Small intestine (tissue), 16 donors: Measurements from ENCODE around the gene SERBP1. TPM values are rescaled to one million over a fixed set of nuclear protein-coding genes. Genes with fewer than 3 reads are reported as not detected.
A peak's percentile ranks its signal among the peaks of the same experiment; 100 is the strongest.

ENCODE experiments used
- DNase-seq, 2 donors: peaks; one replicate each; pipeline versions ENCODE4 v3.0.0 to v3.0.0-alpha.2; 2013
- FAIRE-seq: peaks from 2 replicates; lab custom pipeline; 2012; peaks lifted over from hg19 to GRCh38; lab: Jason Lieb, UNC
- H3K27ac ChIP-seq, 3 donors: one replicate each; pipeline ENCODE4 v1.5.1; 2013; ENCODE audit warnings: low read length in 2 of 3, mild to moderate bottlenecking in 2 of 3, control low read depth in 1 of 3, inconsistent platforms in 1 of 3, low read depth in 1 of 3, moderate library complexity in 1 of 3
- H3K27me3 ChIP-seq, 3 donors: one replicate each; pipeline ENCODE4 v1.6.1; 2013; ENCODE audit warnings: low read length in 3 of 3, inconsistent platforms in 1 of 3; ENCODE audit not compliant: control insufficient read depth in 3 of 3, insufficient read depth in 3 of 3
- H3K36me3 ChIP-seq, 3 donors: one replicate each; pipeline ENCODE4 v1.6.1; 2013; ENCODE audit warnings: low read length in 3 of 3, inconsistent platforms in 1 of 3, low read depth in 1 of 3, mild to moderate bottlenecking in 1 of 3, moderate library complexity in 1 of 3; ENCODE audit not compliant: control insufficient read depth in 3 of 3, insufficient read depth in 2 of 3
- H3K4me1 ChIP-seq, 3 donors: one replicate each; pipeline ENCODE4 v1.6.1; 2013; ENCODE audit warnings: low read length in 2 of 3, inconsistent platforms in 1 of 3, low read depth in 1 of 3, mild to moderate bottlenecking in 1 of 3, moderate library complexity in 1 of 3; ENCODE audit not compliant: control insufficient read depth in 3 of 3, insufficient read depth in 2 of 3
- H3K4me3 ChIP-seq, 3 donors: one replicate each; pipeline ENCODE4 v1.5.1; 2013; ENCODE audit warnings: low read length in 3 of 3, control low read depth in 1 of 3, inconsistent platforms in 1 of 3, low read depth in 1 of 3, mild to moderate bottlenecking in 1 of 3, moderate library complexity in 1 of 3
- H3K9me3 ChIP-seq, 2 donors: one replicate each; pipeline ENCODE4 v1.6.1; 2013; ENCODE audit warnings: low read depth in 1 of 2, low read length in 1 of 2; ENCODE audit not compliant: control insufficient read depth in 2 of 2, insufficient read depth in 1 of 2
- WGBS, 3 donors: extraction: QIAGEN DNeasy Blood & Tissue Kit; methylation state at CpG; one replicate each; pipeline ENCODE4 v1.1.7; 2013; 5-methylcytosine and 5-hydroxymethylcytosine counted together
- long read RNA-seq, 10 donors: transcript quantifications; one replicate each; lab custom pipeline, GENCODE V29; 2026
- polyA plus RNA-seq, 4 donors: library from polyadenylated mRNA; stranded (reverse) in 3 of 4; unstranded in 1 of 4; fragments of 200-250 nt in 3 of 4; fragments of 120-200 nt in 1 of 4; gene quantifications; one replicate each; pipeline versions ENCODE4 v1.2.1 to v1.2.3, GENCODE V29; 2013
- donor health status: healthy with polysubstance abuse.
- donor health status: control.
- donor health status: control.
- donor health status: Bipolar disorder and iron deficiency.
- donor health status: healthy.

Gene SERBP1
- polyA plus RNA-seq = 100 to 1,000 TPM in 3 of 4 donors, 10 to 100 TPM in 1; 90.8 to 311 (median 153) TPM
- long read RNA-seq, donor 1 = 0 reads
- long read RNA-seq, donor 2, full-length matches to known transcripts = 38 of 82 reads
- long read RNA-seq, donor 2, partial matches to known transcripts = 44 of 82 reads
- long read RNA-seq, donor 2, other reads (novel, unspliced or antisense) = 0 of 82 reads
- long read RNA-seq, donor 3, full-length matches to known transcripts = 75 of 217 reads
- long read RNA-seq, donor 3, partial matches to known transcripts = 142 of 217 reads
- long read RNA-seq, donor 3, other reads (novel, unspliced or antisense) = 0 of 217 reads
- long read RNA-seq, donor 4, partial matches to known transcripts = 0 of 1 reads
- long read RNA-seq, donor 4, other reads (novel, unspliced or antisense) = 0 of 1 reads
- long read RNA-seq, donor 5, full-length matches to known transcripts = 24 of 69 reads
- long read RNA-seq, donor 5, partial matches to known transcripts = 45 of 69 reads
- long read RNA-seq, donor 5, other reads (novel, unspliced or antisense) = 0 of 69 reads
- long read RNA-seq, donor 6, full-length matches to known transcripts = 88 of 195 reads
- long read RNA-seq, donor 6, partial matches to known transcripts = 107 of 195 reads
- long read RNA-seq, donor 6, other reads (novel, unspliced or antisense) = 0 of 195 reads
- long read RNA-seq, donor 7 = 0 reads
- long read RNA-seq, donor 8, full-length matches to known transcripts = 17 of 33 reads
- long read RNA-seq, donor 8, partial matches to known transcripts = 16 of 33 reads
- long read RNA-seq, donor 8, other reads (novel, unspliced or antisense) = 0 of 33 reads
- long read RNA-seq, donor 9, full-length matches to known transcripts = 20 of 48 reads
- long read RNA-seq, donor 9, partial matches to known transcripts = 28 of 48 reads
- long read RNA-seq, donor 9, other reads (novel, unspliced or antisense) = 0 of 48 reads
- long read RNA-seq, donor 10, full-length matches to known transcripts = 79 of 273 reads
- long read RNA-seq, donor 10, partial matches to known transcripts = 194 of 273 reads
- long read RNA-seq, donor 10, other reads (novel, unspliced or antisense) = 0 of 273 reads

DNA sequence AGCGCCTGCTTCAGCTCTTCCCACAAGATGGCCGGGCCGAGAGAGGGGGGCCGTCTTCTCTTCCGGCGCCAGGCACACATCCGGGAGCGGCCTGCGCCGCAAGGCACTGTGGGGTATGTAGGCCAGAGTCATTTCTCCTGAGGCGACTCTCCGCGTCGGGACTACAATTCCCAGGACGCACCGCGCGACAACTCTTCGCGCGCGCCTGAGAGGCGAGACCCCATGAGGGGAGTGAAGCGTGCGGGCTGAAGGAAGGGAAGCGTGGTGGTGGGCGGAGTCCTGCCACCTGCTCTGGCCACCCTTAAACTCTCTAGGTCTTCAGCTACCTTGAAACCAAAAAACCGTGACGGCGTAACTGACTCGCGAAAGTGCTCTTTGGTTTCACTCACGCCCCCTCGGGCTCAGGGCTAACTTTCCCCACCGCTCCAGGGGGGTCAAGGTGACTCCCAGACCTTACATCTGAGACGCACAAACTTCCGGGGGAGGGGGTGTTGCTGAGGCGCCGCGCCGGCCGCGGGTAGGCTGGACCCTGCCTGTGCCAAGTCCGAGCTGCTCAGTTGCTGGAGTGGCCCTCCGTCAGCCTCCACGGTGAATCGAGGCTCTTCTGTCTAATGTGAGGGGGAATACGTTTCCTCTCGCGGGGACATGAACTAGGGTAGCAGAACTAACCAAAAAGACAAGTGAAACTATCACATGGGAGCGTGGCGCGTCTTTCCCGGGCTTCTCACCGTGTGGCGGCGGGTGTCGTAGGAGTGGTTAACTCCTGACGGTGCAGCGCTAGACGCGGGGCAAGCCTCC lies at the start of gene SERBP1:
SERBP1 (minus strand) TSS at position 45 of the 798 bp plus-strand sequence. CDS start 102 bp downstream, outside the sequence.
- Histone ChIP-seq H3K9me3 (no peaks in the 10 kb centered on the region), H3K27ac (peak within 1 kb of the TSS; percentile 88 to 98 (median 90)), H3K4me1 (peaks cover 0 to 6% (median 5%) of the 10 kb centered on the region in 3 donors), H3K27me3 (no peaks in the 10 kb centered on the region), H3K4me3 (peak within 1 kb of the TSS; percentile 69 to 94 (median 94)), H3K36me3 (peaks cover 1 to 9% (median 8%) of the 10 kb centered on the region in 3 donors)
- FAIRE-seq (no peak), DNase-seq (peak; percentile 97 to 99)
- 0 to 1% (median 0%) methylated on average over 61 to 62 of the region's 62 CpGs for WGBS, 3 donors

DNA sequence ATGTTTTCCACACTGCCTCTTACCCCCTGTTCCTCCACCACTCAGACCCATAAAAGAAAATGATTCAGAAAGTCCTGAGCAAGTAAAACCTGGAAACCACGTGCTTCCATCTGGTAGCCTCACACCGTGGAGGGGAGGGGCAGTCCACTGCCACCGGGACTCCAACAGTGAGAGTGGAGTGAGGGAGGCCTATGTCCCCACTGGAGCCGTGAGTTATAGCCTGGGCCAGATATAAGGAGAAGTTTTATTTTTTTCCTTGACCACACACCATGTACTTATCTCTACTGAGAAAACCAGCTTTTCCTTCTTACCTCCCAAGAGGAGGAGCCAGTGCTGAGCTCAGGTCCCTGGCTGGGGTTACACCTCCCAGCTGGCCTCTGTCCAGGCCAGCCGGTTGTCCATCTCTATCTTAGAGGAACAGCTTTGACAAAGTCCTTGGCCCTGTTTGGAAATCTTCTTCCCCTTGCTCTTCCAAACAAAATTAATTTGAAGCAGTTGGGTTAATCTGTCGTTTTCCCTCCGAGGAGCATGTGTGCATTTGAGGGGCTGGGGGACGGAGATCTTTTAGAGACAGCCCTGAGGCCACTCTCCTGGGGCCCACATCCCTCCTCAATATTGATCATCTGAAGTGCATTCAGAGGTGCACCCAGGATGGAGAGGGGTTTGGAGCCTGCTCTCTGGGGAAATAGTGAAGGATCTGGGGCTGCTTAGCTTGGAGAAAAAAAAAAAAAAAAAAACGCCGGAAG lies 49.1 kb upstream of the SERBP1 start:
- no peaks in the 10 kb centered on the region for H3K36me3 ChIP-seq
- H3K4me3 ChIP-seq = no peak overlapping the region
- no peak for FAIRE-seq
- DNase-seq = peak in 1 of 2 donors; percentile 77
- no peaks in the 10 kb centered on the region for H3K27me3 ChIP-seq
- peaks cover 0 to 8% (median 0%) of the 10 kb centered on the region in 3 donors for H3K4me1 ChIP-seq
- peak overlapping the region in 1 of 3 donors; percentile 32 for H3K27ac ChIP-seq
- H3K9me3 ChIP-seq = peaks cover 0 to 2% of the 10 kb centered on the region in 2 donors
- 39 to 46% (median 45%) methylated on average over 9 to 10 of the region's 10 CpGs for WGBS, 3 donors

DNA sequence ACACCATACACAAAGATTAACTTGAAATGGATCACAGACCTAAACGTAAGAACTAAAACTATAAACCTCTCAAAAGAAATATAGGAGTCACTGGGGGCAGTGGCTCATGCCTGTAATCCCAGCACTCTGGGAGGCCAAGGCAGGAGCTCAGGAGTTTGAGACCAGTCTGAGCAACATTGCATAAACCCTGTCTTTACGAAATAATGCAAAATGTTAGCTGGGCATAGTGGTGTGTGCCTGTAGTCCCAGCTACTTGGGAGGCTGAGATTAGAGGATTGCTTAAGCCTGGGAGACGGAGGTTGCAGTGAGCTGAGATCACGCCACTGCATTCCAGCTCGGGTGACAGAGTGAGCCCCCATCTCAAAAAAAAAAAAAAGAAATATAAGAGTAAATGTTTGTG lies 46.7 kb upstream of the SERBP1 start:
- Histone ChIP-seq H3K4me1 (peaks cover 0 to 8% (median 0%) of the 10 kb centered on the region in 3 donors), H3K27ac (no peak overlapping the region), H3K36me3 (no peaks in the 10 kb centered on the region), H3K27me3 (no peaks in the 10 kb centered on the region), H3K9me3 (no peaks in the 10 kb centered on the region), H3K4me3 (no peak overlapping the region)
- FAIRE-seq = no peak
- DNase-seq = no peak
- WGBS, 3 donors = 73 to 78% (median 75%) methylated on average over 5 of the region's 5 CpGs

GRCh38 chr1:67476006-67476482 lies 45.8 kb upstream of the SERBP1 start:
- no peak for DNase-seq
- 57 to 76% (median 65%) methylated on average over 2 of the region's 2 CpGs for WGBS, 3 donors
- Histone ChIP-seq H3K4me3 (no peak overlapping the region), H3K4me1 (peaks cover 0 to 8% (median 0%) of the 10 kb centered on the region in 3 donors), H3K27ac (no peak overlapping the region), H3K27me3 (no peaks in the 10 kb centered on the region), H3K9me3 (no peaks in the 10 kb centered on the region), H3K36me3 (no peaks in the 10 kb centered on the region)
- FAIRE-seq = no peak

- DNase-seq (no peak), FAIRE-seq (no peak)
- WGBS, 3 donors = 23 to 73% (median 64%) methylated on average over 2 of the region's 2 CpGs
- H3K27me3 ChIP-seq = no peaks in the 10 kb centered on the region
- H3K36me3 ChIP-seq = no peaks in the 10 kb centered on the region
- H3K4me3 ChIP-seq = no peak overlapping the region
- no peak overlapping the region for H3K27ac ChIP-seq
- no peaks in the 10 kb centered on the region for H3K9me3 ChIP-seq
- H3K4me1 ChIP-seq = no peaks in the 10 kb centered on the region
These were observed 41.9 kb upstream of the SERBP1 start for GRCh38 chr1:67472056-67472455.

DNA sequence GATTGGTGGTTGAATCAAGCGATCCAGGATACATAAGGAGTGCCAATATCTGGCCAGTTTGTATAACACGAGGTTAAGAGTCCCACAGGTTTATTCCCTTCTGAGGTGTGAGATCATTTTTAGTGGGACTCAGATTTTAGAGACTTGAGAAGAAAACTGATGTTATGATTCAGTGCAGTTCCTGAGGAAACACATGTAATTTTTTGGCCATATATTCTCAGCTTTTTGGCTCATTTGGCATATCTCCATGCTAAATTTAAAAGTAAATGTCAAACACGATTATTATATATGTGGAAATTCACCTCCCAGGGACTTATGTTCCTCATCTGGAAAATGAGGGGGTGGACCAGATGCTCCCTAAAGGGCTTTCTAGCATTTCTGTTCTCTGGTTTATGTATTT lies 39.2 kb upstream of the SERBP1 start:
- H3K27me3 ChIP-seq = peaks cover 0 to 3% (median 0%) of the 10 kb centered on the region in 3 donors
- no peak for FAIRE-seq

DNA sequence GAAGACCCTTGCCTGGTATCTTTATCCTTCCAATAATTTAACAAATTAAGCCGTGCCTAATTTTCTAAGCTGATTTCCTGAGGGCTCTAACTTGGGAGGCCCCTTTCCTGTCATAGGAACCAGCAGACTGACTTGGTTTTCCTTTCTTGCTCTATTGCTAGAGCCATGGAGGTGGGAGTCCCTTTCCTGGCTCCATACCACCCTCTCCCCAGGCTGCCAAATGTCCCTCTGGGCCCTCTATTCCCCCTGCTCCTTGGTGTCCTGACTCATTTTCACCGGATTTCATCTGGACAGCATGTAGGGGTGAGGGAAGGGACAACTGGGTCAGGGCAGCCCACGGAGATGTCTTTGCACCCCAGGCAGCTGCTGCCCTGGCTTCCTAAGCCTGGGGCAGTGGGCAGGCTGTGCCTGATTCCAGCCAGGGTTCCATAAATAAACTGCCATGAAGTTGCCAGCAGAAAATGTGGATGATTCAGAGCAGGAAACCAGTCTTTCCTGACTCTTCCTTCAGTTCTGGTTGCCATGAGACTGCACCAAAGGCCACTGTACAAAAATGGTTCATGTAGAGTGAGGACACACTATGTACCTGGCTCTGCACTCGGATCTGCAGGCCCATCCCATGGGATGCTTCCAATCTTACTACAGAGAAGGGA lies 38.0 kb upstream of the SERBP1 start:
- 69 to 88% (median 70%) methylated on average over 4 of the region's 4 CpGs for WGBS, 3 donors
- H3K4me3 ChIP-seq = no peak overlapping the region
- no peaks in the 10 kb centered on the region for H3K4me1 ChIP-seq
- no peak overlapping the region for H3K27ac ChIP-seq
- H3K27me3 ChIP-seq = peaks cover 0 to 3% (median 0%) of the 10 kb centered on the region in 3 donors
- H3K36me3 ChIP-seq = no peaks in the 10 kb centered on the region
- no peaks in the 10 kb centered on the region for H3K9me3 ChIP-seq
- DNase-seq = no peak
- no peak for FAIRE-seq

More for the DNA sequence above, 39.2 kb upstream of the SERBP1 start:
- no peaks in the 10 kb centered on the region for H3K9me3 ChIP-seq
- H3K27ac ChIP-seq = no peak overlapping the region
- WGBS, 3 donors = 70 to 76% (median 70%) methylated on average over 3 of the region's 3 CpGs
- H3K36me3 ChIP-seq = no peaks in the 10 kb centered on the region
- H3K4me1 ChIP-seq = no peaks in the 10 kb centered on the region
- DNase-seq = no peak
- H3K4me3 ChIP-seq = no peak overlapping the region
